Nephron (organoid): Measurements from ENCODE around the gene CEACAM21.
A peak's percentile ranks its signal among the peaks of the same experiment; 100 is the strongest.
"Not testable (repeated sequence)": the region's sequence is repeated elsewhere in the genome, so short reads cannot be mapped to it uniquely, and the experiment has no call there.

Source experiments
- H3K27ac Mint-ChIP-seq, 3 experiments: 2 replicates each; pipeline ENCODE4 v1.8.0; 2020; ENCODE audit warnings: mixed read lengths in 3 of 3, mild to moderate bottlenecking in 2 of 3, moderate library complexity in 1 of 3
- H3K27me3 Mint-ChIP-seq: 2 replicates; pipeline ENCODE4 v1.8.0; 2021; ENCODE audit warnings: low read depth, mild to moderate bottlenecking, moderate library complexity, mixed read lengths
- H3K36me3 Mint-ChIP-seq: 2 replicates; pipeline ENCODE4 v1.8.0; 2020; ENCODE audit warnings: low read depth, mixed read lengths
- H3K4me1 Mint-ChIP-seq: 2 replicates; pipeline ENCODE4 v1.8.0; 2020; ENCODE audit warnings: mixed read lengths
- H3K4me3 Mint-ChIP-seq, 3 experiments: 2 replicates each; pipeline ENCODE4 v1.8.0; 2020; ENCODE audit warnings: mild to moderate bottlenecking in 3 of 3, mixed read lengths in 3 of 3, moderate library complexity in 2 of 3
- H3K9me3 Mint-ChIP-seq: 2 replicates; pipeline ENCODE4 v1.8.0; 2020; ENCODE audit warnings: mixed read lengths
- CTCF ChIP-seq, 3 experiments: fragments of 200-600 bp; sonication (generic); IDR thresholded peaks; one replicate each; pipeline ENCODE4 v1.5.0; 2021; ENCODE audit warnings: antibody characterized with exemption in 3 of 3; ENCODE audit not compliant: unreplicated experiment in 3 of 3

CEACAM21 gene

GRCh38 chr19:41570179-41570578, 5.8 kb upstream of the CEACAM21 start:
- no peak for TF ChIP-seq CTCF (IDR thresholded peaks at IDR 0.05; ENCODE audit: unreplicated experiment in 3 of 3)
- no peak overlapping the region for H3K4me3 Mint-ChIP-seq
- H3K27ac Mint-ChIP-seq: peak overlapping the region in 1 of 3 experiments; percentile 60
- peaks cover 3% of the 10 kb centered on the region for H3K9me3 Mint-ChIP-seq
- no peaks in the 10 kb centered on the region for H3K36me3 Mint-ChIP-seq
- peaks cover 5% of the 10 kb centered on the region for H3K4me1 Mint-ChIP-seq
- H3K27me3 Mint-ChIP-seq: peaks cover 46% of the 10 kb centered on the region

DNA sequence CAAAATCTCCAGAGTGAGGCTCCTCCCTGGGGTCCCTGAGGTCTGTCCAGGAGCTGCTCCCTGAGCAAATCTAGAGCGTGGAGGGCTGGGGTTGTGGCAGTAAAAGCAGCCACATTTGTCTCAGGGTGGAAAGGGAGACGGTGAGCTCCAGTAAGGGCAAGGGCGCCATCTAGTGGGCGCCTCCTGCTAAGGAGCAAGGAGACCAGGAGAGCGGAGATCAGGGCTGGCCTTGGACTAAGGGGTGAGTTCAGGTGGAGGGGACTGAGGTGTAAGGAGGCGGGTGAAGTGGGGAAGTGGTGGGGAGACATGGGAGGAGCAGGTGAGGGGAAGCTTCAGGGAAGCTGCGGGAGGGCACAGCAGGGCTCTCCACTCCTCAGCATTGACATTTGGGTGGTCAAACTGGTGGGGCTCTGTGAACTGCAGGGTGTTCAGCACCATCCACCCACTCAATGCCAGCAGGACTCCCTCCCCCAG, 5.3 kb upstream of the CEACAM21 start:
- Mint-ChIP-seq H3K4me3 (no peak overlapping the region), H3K9me3 (peaks cover 3% of the 10 kb centered on the region)

DNA sequence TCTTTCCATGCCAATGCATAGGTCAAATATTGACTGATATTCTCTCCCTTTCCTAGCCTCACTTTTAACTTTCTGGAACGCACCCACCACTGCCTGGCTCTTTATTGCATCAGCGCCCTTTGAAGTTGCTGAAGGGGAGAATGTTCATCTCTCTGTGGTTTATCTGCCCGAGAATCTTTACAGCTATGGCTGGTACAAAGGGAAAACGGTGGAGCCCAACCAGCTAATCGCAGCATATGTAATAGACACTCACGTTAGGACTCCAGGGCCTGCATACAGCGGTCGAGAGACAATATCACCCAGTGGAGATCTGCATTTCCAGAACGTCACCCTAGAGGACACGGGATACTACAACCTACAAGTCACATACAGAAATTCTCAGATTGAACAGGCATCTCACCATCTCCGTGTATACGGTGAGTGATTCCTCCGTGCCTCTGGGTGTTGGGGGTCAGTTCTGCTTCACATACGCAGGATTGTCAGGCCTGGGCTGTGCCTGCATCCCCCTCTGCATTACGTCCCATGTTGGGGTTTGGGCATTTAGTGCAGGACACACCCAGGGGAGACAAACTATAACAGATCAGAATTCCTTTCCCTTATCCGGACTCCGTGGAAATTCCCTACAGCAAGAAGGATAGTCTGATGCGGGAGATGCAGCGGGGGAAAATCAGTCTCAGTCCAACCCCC, 1.3 kb downstream of the CEACAM21 start:
- Mint-ChIP-seq H3K9me3 (peaks cover 16% of the 10 kb centered on the region), H3K4me3 (no peak overlapping the region), H3K36me3 (no peaks in the 10 kb centered on the region), H3K27me3 (peaks cover 19% of the 10 kb centered on the region), H3K4me1 (no peaks in the 10 kb centered on the region), H3K27ac (no peak overlapping the region)
- no peak for TF ChIP-seq CTCF (IDR thresholded peaks at IDR 0.05; ENCODE audit: unreplicated experiment in 3 of 3)

More for the DNA sequence above, 5.3 kb upstream of the CEACAM21 start:
- Mint-ChIP-seq H3K4me1 (peaks cover 5% of the 10 kb centered on the region), H3K27ac (no peak overlapping the region), H3K36me3 (no peaks in the 10 kb centered on the region), H3K27me3 (peaks cover 45% of the 10 kb centered on the region)
- peak; percentile 64 to 80 (median 75) for TF ChIP-seq CTCF (IDR thresholded peaks at IDR 0.05; ENCODE audit: unreplicated experiment in 3 of 3)

GRCh38 chr19:41577833-41578232, 1.9 kb downstream of the CEACAM21 start:
- Mint-ChIP-seq H3K9me3 (peaks cover 20% of the 10 kb centered on the region), H3K27me3 (peaks cover 16% of the 10 kb centered on the region), H3K4me1 (no peaks in the 10 kb centered on the region), H3K27ac (no peak overlapping the region), H3K4me3 (no peak overlapping the region), H3K36me3 (no peaks in the 10 kb centered on the region)
- no peak for TF ChIP-seq CTCF (IDR thresholded peaks at IDR 0.05; ENCODE audit: unreplicated experiment in 3 of 3)

DNA sequence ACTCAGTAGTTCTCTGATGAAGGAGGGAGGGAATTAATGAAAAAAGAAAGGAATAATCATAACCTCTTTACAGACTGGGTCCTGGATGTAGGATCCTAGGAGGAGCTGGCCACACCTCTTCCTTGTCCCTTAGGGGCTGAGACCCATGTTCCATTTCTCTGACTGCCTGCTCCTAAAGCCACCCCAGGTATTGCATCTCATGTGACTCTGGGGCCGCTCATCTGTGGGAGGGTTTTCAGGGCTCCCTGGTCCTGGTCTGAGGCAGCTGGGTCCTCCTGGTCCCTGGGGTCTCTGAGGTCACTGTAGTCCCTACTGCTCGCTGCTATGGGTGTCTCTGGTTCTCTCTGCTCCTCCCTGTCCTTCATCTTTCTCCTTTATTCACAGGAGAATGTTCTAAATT, 2.9 kb downstream of the CEACAM21 start:
- Mint-ChIP-seq H3K27ac (no peak overlapping the region), H3K4me3 (no peak overlapping the region), H3K27me3 (peaks cover 15% of the 10 kb centered on the region), H3K36me3 (peaks cover 4% of the 10 kb centered on the region), H3K9me3 (peaks cover 30% of the 10 kb centered on the region), H3K4me1 (no peaks in the 10 kb centered on the region)
- TF ChIP-seq CTCF (IDR thresholded peaks at IDR 0.05; ENCODE audit: unreplicated experiment in 3 of 3): no peak

- H3K4me1 Mint-ChIP-seq, H3K27me3 Mint-ChIP-seq, H3K4me3 Mint-ChIP-seq, H3K36me3 Mint-ChIP-seq, H3K27ac Mint-ChIP-seq: not testable (repeated sequence)
- H3K9me3 Mint-ChIP-seq: peaks cover 37% of the 10 kb centered on the region
Measured at GRCh38 chr19:41581068-41581467, 5.1 kb downstream of the CEACAM21 start.

DNA sequence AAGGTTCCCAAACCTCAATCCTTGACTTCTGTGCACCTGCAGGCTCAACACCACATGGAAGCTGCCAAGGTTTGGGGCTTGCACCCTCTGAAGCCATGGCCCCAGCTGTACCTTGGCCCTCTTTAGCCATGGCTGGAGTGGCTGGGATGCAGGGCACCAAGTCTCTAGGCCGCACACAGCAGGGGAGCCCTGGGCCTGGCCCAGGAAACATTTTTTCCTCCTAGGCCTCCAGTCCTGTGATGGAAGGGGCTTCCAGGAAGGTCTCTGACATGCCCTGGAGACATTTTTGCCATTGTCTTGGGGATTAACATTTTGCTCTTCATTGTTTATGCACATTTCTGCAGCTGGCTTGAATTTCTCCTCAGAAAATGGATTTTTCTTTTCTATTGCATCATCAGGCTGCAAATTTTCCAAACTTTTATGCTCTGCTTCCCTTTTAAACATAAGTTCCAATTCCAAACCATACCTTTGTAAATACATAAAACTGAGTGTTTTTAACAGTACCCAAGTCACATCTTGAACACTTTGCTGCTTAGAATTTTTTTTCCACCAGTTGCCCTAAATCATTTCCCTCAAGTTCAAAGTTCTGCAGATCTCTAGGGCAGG, 6.7 kb downstream of the CEACAM21 start:
- not testable (repeated sequence) for H3K36me3 Mint-ChIP-seq, H3K4me1 Mint-ChIP-seq, H3K4me3 Mint-ChIP-seq, H3K27ac Mint-ChIP-seq, H3K27me3 Mint-ChIP-seq
- peaks cover 37% of the 10 kb centered on the region for H3K9me3 Mint-ChIP-seq
